ENCODE measurements around the gene ATP5MC3. TPM values are rescaled to one million over a fixed set of nuclear protein-coding genes. Genes with fewer than 3 reads are reported as not detected.
A peak's percentile ranks its signal among the peaks of the same experiment; 100 is the strongest.

ATP5MC3 gene
- polyA plus RNA-seq, 1 donor from 2014 or later, result 303 TPM

GRCh38 chr2:175203621-175204496 lies 22.3 kb upstream of the ATP5MC3 start:
- no peak overlapping the region for H2AFZ ChIP-seq (ENCODE audit: low read depth, low read length)
- H3K36me3 ChIP-seq (ENCODE audit: insufficient read depth, low read length), result no peaks in the 10 kb centered on the region
- H3F3A ChIP-seq (ENCODE audit: insufficient read depth, low read length, poor library complexity, severe bottlenecking), result no peaks in the 10 kb centered on the region
- H3K27me3 ChIP-seq (ENCODE audit: insufficient read depth, low read depth, low read length), result no peaks in the 10 kb centered on the region
- H3K27ac ChIP-seq (ENCODE audit: low read length), result no peak overlapping the region
- H3K9me2 ChIP-seq (ENCODE audit: insufficient read depth, low read length), result no peaks in the 10 kb centered on the region
- no peaks in the 10 kb centered on the region for H3K79me2 ChIP-seq (replicated peaks; ENCODE audit: insufficient read depth, low read length)
- H3K9me3 ChIP-seq (ENCODE audit: low read length), result no peaks in the 10 kb centered on the region
- H3K4me2 ChIP-seq (ENCODE audit: low read length), result no peak overlapping the region
- H4K20me1 ChIP-seq (ENCODE audit: insufficient read depth), result no peaks in the 10 kb centered on the region
- H3K4me3 ChIP-seq (ENCODE audit: low read length), result no peak overlapping the region
- no peak for TF ChIP-seq REST (IDR thresholded peaks at IDR 0.05; ENCODE audit: borderline replicate concordance)
- TF ChIP-seq SMC3 (conservative IDR thresholded peaks at IDR 0.05; ENCODE audit: poor library complexity), result peak; percentile 73
- peak; percentile 69 for TF ChIP-seq CTCF (IDR thresholded peaks at IDR 0.05; ENCODE audit: poor library complexity, severe bottlenecking)
- TF ChIP-seq RAD21 (conservative IDR thresholded peaks at IDR 0.05), result peak; percentile 72
- H3K9ac ChIP-seq (ENCODE audit: low read length), result no peak overlapping the region

- no peak overlapping the region for H3K4me2 ChIP-seq (ENCODE audit: low read length)
- H3K27ac ChIP-seq (ENCODE audit: low read length), result no peak overlapping the region
- H2AFZ ChIP-seq (ENCODE audit: low read depth, low read length), result no peak overlapping the region
- no peak overlapping the region for H3K4me3 ChIP-seq (ENCODE audit: low read length)
- no peaks in the 10 kb centered on the region for H3K9me3 ChIP-seq (ENCODE audit: low read length)
- H3K36me3 ChIP-seq (ENCODE audit: insufficient read depth, low read length), result no peaks in the 10 kb centered on the region
- no peaks in the 10 kb centered on the region for H4K20me1 ChIP-seq (ENCODE audit: insufficient read depth)
- H3K9me2 ChIP-seq (ENCODE audit: insufficient read depth, low read length), result no peaks in the 10 kb centered on the region
- TF ChIP-seq EP300 (conservative IDR thresholded peaks at IDR 0.05; ENCODE audit: poor library complexity, severe bottlenecking) (no peak), EZH2 (IDR thresholded peaks at IDR 0.05; ENCODE audit: borderline replicate concordance, insufficient read depth, low read length, poor library complexity, severe bottlenecking) (no peak), RAD21 (conservative IDR thresholded peaks at IDR 0.05) (no peak), CTCF (IDR thresholded peaks at IDR 0.05; ENCODE audit: poor library complexity, severe bottlenecking) (no peak), MXI1 (conservative IDR thresholded peaks at IDR 0.05; ENCODE audit: poor library complexity, severe bottlenecking) (no peak), POLR2AphosphoS5 (IDR thresholded peaks at IDR 0.05) (no peak), TAF1 (IDR thresholded peaks at IDR 0.05; ENCODE audit: low read depth) (no peak), SMC3 (conservative IDR thresholded peaks at IDR 0.05; ENCODE audit: poor library complexity) (no peak), REST (IDR thresholded peaks at IDR 0.05; ENCODE audit: borderline replicate concordance) (no peak)
- no peak overlapping the region for H3K9ac ChIP-seq (ENCODE audit: low read length)
- no peaks in the 10 kb centered on the region for H3K79me2 ChIP-seq (replicated peaks; ENCODE audit: insufficient read depth, low read length)
- H3F3A ChIP-seq (ENCODE audit: insufficient read depth, low read length, poor library complexity, severe bottlenecking), result no peaks in the 10 kb centered on the region
- no peaks in the 10 kb centered on the region for H3K27me3 ChIP-seq (ENCODE audit: insufficient read depth, low read depth, low read length)
Observed at GRCh38 chr2:175195012-175195411, 13.5 kb upstream of the ATP5MC3 start.
